K562 (cell line): Measurements from ENCODE around the gene SBNO1. TPM values are rescaled to one million over a fixed set of nuclear protein-coding genes. Genes with fewer than 3 reads are reported as not detected.

Source experiments
- BDP1 ChIP-seq: IDR thresholded peaks from 3 replicates; pipeline ENCODE4 v1.6.1; 2011; ENCODE audit not compliant: insufficient read length, insufficient read depth
- CREB1 ChIP-seq, 2 experiments: sonication (generic) in 1 of 2; formaldehyde crosslinking in 1 of 2; IDR thresholded peaks; 2 replicates each; pipeline versions ENCODE4 v1.6.1 to v1.8.0; 2012 to 2022; ENCODE audit warnings: inconsistent platforms in 1 of 2, mild to moderate bottlenecking in 1 of 2, missing genetic modification reagents in 1 of 2, moderate library complexity in 1 of 2
- DNMT1 ChIP-seq: fragments of 450-650 bp; IDR thresholded peaks from 2 replicates; pipeline ENCODE4 v1.6.1; 2016; ENCODE audit warnings: antibody characterized with exemption, mild to moderate bottlenecking
- HDAC3 ChIP-seq: fragments of 450-650 bp; IDR thresholded peaks from 2 replicates; pipeline ENCODE4 v1.6.1; 2018; ENCODE audit warnings: borderline replicate concordance, mild to moderate bottlenecking, moderate library complexity; ENCODE audit not compliant: partially characterized antibody
- HMGXB4 ChIP-seq: sonication (generic); formaldehyde crosslinking; IDR thresholded peaks from 2 replicates; pipeline ENCODE4 v1.8.1; 2023; ENCODE audit warnings: mild to moderate bottlenecking, missing genetic modification reagents
- HNRNPLL ChIP-seq: fragments of 200-400 bp; formaldehyde crosslinking; IDR thresholded peaks from 2 replicates; pipeline ENCODE4 v1.6.1; 2017; ENCODE audit warnings: low read length, low read depth, mild to moderate bottlenecking; ENCODE audit not compliant: poor library complexity, severe bottlenecking
- MBD2 ChIP-seq: sonication (generic); IDR thresholded peaks from 2 replicates; pipeline ENCODE4 v1.6.1; 2016; ENCODE audit warnings: low read depth, borderline replicate concordance
- MEIS2 ChIP-seq: fragments of 450-650 bp; IDR thresholded peaks from 2 replicates; pipeline ENCODE4 v1.6.1; 2014; ENCODE audit warnings: mild to moderate bottlenecking; ENCODE audit not compliant: partially characterized antibody
- MGA ChIP-seq: fragments of 450-650 bp; IDR thresholded peaks from 2 replicates; pipeline ENCODE4 v1.6.1; 2016; ENCODE audit warnings: mild to moderate bottlenecking, moderate library complexity
- MIER1 ChIP-seq: fragments of 450-650 bp; IDR thresholded peaks from 2 replicates; pipeline ENCODE4 v1.6.1; 2016; ENCODE audit warnings: antibody characterized with exemption, mild to moderate bottlenecking, low read depth
- MYNN ChIP-seq, 2 experiments: sonication (generic); formaldehyde crosslinking in 1 of 2; IDR thresholded peaks; 2 replicates each; pipeline versions ENCODE4 v1.5.0 to v1.6.1; 2016 to 2020; ENCODE audit warnings: antibody characterized with exemption in 1 of 2, missing genetic modification reagents in 1 of 2
- NFRKB ChIP-seq: fragments of 450-650 bp; IDR thresholded peaks from 2 replicates; pipeline ENCODE4 v1.6.1; 2016; ENCODE audit warnings: low read depth
- XRCC5 ChIP-seq: fragments of 200-400 bp; formaldehyde crosslinking; IDR thresholded peaks from 2 replicates; pipeline ENCODE4 v1.6.1; 2017; ENCODE audit warnings: low read depth, mild to moderate bottlenecking, low read length
- polyA plus RNA-seq, 8 experiments: library from polyadenylated mRNA; depleted of rRNA in 4 of 8; stranded (reverse) in 5 of 8; unstranded in 3 of 8; fragments of >200 nt; fragmentation: Nextera tagmentation in 2 of 8; fragmentation: Illumina TruSeq in 1 of 8; extraction: Ambion mirVana in 2 of 8; extraction: Trizol in 1 of 8; gene quantifications; 2 replicates each; pipeline versions ENCODE4 v1.2.1 to v1.2.3, GENCODE V29; 2011 to 2014; ENCODE audit warnings: inconsistent platforms in 1 of 8, missing spikeins in 1 of 8
- total RNA-seq, 7 experiments: library from RNA; depleted of rRNA in 6 of 7; stranded (reverse); fragments of >200 nt in 6 of 7; fragmentation: Illumina TruSeq in 2 of 7; extraction: Trizol in 2 of 7; gene quantifications; 2 replicates each; pipeline versions ENCODE4 v1.2.1 to v1.2.3, GENCODE V29; 2011 to 2021; ENCODE audit warnings: low replicate concordance in 1 of 7

SBNO1 gene
- total and polyA plus RNA-seq, 9 of the 15 experiments (the other 6 are each of a cell fraction or from before 2014, with no cell fraction given): 14.9 to 77.1 (median 35.9) TPM

- TF ChIP-seq MYNN (IDR thresholded peaks at IDR 0.05): no peak
- no peak for TF ChIP-seq MYNN (CRISPR knock-in tag; IDR thresholded peaks at IDR 0.05)
- no peak for TF ChIP-seq MBD2
- peak; percentile 90 for TF ChIP-seq MEIS2
- TF ChIP-seq CREB1 (IDR thresholded peaks at IDR 0.05): no peak
- no peak for TF ChIP-seq CREB1 (CRISPR knock-in tag; IDR thresholded peaks at IDR 0.05)
- TF ChIP-seq HNRNPLL: peak; percentile 54
- TF ChIP-seq XRCC5: 0 out of 2 replicates have a peak, but pooled peaks have one; percentile 22
- TF ChIP-seq HMGXB4: no peak
- no peak for TF ChIP-seq BDP1
- TF ChIP-seq MGA: peak; percentile 83
- peak; percentile 71; the same call in 1 of the 2 replicates for TF ChIP-seq NFRKB
- TF ChIP-seq MIER1: no peak
- no peak for TF ChIP-seq DNMT1
- TF ChIP-seq HDAC3: no peak
Measured at GRCh38 chr12:123365025-123365917, 624 bp upstream of the SBNO1 start (continued).
